Immature natural killer cell (primary cell): ENCODE data around the gene CPA3. TPM values are rescaled to one million over a fixed set of nuclear protein-coding genes. Genes with fewer than 3 reads are reported as not detected.

ENCODE experiments used
- DNase-seq, 3 donors: peaks; one replicate each; pipeline ENCODE4 v3.0.0; 2022; ENCODE audit warnings: mixed read lengths in 1 of 3
- H3K27ac Mint-ChIP-seq, 6 donors: one replicate each; pipeline ENCODE4 v1.8.0; 2020; ENCODE audit warnings: mixed read lengths in 6 of 6, mild to moderate bottlenecking in 5 of 6, inconsistent platforms in 4 of 6, moderate library complexity in 3 of 6
- H3K27me3 Mint-ChIP-seq, 3 donors: one replicate each; pipeline ENCODE4 v1.8.0; 2020 to 2021; ENCODE audit warnings: low read depth in 3 of 3, mild to moderate bottlenecking in 3 of 3, mixed read lengths in 3 of 3, moderate library complexity in 3 of 3, inconsistent platforms in 1 of 3
- H3K36me3 Mint-ChIP-seq, 3 donors: one replicate each; pipeline ENCODE4 v1.8.0; 2020; ENCODE audit warnings: mixed read lengths in 3 of 3, inconsistent platforms in 2 of 3, mild to moderate bottlenecking in 2 of 3
- H3K4me1 Mint-ChIP-seq, 2 donors: one replicate each; pipeline ENCODE4 v1.8.0; 2020; ENCODE audit warnings: inconsistent platforms in 2 of 2, mild to moderate bottlenecking in 2 of 2, mixed read lengths in 2 of 2, moderate library complexity in 1 of 2
- H3K4me3 Mint-ChIP-seq, 5 donors: one replicate each; pipeline ENCODE4 v1.8.0; 2020; ENCODE audit warnings: mild to moderate bottlenecking in 5 of 5, mixed read lengths in 5 of 5, inconsistent platforms in 3 of 5, moderate library complexity in 3 of 5
- H3K9me3 Mint-ChIP-seq, 6 donors: one replicate each; pipeline ENCODE4 v1.8.0; 2020; ENCODE audit warnings: mild to moderate bottlenecking in 6 of 6, mixed read lengths in 6 of 6, inconsistent platforms in 4 of 6, moderate library complexity in 3 of 6
- polyA plus RNA-seq, 3 donors: library from polyadenylated mRNA; unstranded; fragments of 300-500 nt; fragmentation: Illumina TruSeq; gene quantifications; one replicate each; pipeline ENCODE4 v1.2.3, GENCODE V29; 2021

Gene CPA3, protein sequence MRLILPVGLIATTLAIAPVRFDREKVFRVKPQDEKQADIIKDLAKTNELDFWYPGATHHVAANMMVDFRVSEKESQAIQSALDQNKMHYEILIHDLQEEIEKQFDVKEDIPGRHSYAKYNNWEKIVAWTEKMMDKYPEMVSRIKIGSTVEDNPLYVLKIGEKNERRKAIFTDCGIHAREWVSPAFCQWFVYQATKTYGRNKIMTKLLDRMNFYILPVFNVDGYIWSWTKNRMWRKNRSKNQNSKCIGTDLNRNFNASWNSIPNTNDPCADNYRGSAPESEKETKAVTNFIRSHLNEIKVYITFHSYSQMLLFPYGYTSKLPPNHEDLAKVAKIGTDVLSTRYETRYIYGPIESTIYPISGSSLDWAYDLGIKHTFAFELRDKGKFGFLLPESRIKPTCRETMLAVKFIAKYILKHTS
- polyA plus RNA-seq = under 1 TPM in 1 of 3 donors, not detected in 2; 0.32 TPM

DNA sequence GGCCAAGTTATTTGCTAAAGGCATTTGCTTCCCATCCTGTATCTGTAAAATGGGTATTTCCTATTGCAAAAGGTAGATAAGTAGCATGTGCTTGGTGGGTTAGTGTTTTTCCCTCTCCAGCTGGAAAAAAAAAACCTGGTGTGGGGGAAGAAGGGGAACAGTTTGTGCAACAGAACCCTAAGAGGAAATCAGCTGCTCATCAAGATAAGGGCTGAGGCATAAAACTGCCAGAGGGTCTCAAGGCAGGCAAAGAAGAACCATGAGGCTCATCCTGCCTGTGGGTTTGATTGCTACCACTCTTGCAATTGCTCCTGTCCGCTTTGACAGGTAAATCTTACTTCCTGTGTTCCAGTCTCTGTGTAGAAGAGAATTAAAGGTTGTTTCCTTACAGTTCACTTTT lies at the start of gene CPA3:
Gene CPA3 (plus strand): TSS at position 248 of the 400 bp plus-strand sequence. CDS start 12 bp downstream, at position 260.
- no peak for DNase-seq
- no peaks in the 10 kb centered on the region for H3K4me1 Mint-ChIP-seq
- no peak within 1 kb of the TSS for H3K4me3 Mint-ChIP-seq
- H3K9me3 Mint-ChIP-seq = no peaks in the 10 kb centered on the region
- peaks cover 0 to 5% (median 4%) of the 10 kb centered on the region in 3 donors for H3K27me3 Mint-ChIP-seq
- no peak within 1 kb of the TSS for H3K27ac Mint-ChIP-seq
- no peaks in the 10 kb centered on the region for H3K36me3 Mint-ChIP-seq

DNA sequence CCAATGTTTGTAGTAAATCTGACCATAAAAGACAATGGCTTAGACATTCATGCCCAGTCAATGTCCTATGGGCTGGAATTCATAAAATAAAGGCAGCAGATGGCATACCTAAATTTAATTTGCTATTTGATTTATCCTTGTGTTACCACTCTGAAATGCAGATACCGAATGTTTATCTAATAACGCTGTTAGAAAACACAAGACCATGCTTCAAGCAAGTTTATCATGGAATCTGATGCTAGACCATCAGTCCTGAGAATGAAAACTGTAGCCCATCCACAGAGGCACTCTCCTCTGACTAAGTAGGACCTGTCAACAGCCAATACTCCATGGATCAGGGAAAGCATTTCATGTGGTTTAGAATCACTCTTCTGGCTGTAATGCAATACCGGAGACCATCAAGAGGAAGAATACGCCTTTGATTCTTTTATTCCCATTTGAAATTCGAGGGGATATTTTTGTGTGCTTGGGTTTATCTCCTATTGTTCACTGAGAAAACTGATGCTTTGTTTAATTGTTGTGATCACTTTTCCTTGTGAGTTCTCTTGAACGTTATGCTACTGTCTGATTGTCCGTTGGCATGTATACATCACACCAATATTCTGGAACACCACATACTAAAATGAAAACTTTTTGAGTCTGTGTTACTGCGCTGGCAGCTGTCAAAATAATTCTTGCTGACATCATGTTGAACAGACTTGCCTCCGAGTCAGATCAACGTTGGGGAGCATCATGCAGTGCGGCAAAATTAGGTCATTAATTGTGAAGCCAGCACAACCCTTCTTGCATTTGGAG lies 49.6 kb upstream of the CPA3 start:
- Mint-ChIP-seq H3K36me3 (no peaks in the 10 kb centered on the region), H3K4me1 (no peaks in the 10 kb centered on the region), H3K27ac (no peak overlapping the region), H3K9me3 (no peaks in the 10 kb centered on the region), H3K4me3 (no peak overlapping the region), H3K27me3 (peaks cover 0 to 2% (median 0%) of the 10 kb centered on the region in 3 donors)
- DNase-seq = no peak

DNA sequence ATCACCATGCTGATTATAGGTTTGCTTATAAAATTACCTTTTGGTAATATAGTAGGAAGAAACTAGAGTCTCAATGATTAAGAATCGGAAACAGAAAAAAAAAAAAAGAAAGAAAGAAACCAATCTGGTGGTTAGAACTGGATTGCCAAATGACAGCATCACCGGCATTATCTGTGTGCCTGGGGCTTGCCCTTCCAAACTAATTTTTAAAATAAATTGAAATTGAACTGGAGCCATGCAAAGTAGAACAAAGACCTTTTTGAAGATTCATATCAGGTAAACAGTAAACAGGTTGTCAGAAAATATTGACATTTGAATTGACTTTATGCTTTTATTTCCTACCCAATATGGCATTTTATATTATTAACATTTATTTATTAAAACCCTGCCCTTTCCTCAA lies 48.7 kb upstream of the CPA3 start:
- no peak for DNase-seq
- H3K4me3 Mint-ChIP-seq = no peak overlapping the region
- no peaks in the 10 kb centered on the region for H3K9me3 Mint-ChIP-seq
- H3K27ac Mint-ChIP-seq = no peak overlapping the region
- H3K36me3 Mint-ChIP-seq = no peaks in the 10 kb centered on the region
- peaks cover 0 to 2% (median 0%) of the 10 kb centered on the region in 3 donors for H3K27me3 Mint-ChIP-seq
- no peaks in the 10 kb centered on the region for H3K4me1 Mint-ChIP-seq

DNA sequence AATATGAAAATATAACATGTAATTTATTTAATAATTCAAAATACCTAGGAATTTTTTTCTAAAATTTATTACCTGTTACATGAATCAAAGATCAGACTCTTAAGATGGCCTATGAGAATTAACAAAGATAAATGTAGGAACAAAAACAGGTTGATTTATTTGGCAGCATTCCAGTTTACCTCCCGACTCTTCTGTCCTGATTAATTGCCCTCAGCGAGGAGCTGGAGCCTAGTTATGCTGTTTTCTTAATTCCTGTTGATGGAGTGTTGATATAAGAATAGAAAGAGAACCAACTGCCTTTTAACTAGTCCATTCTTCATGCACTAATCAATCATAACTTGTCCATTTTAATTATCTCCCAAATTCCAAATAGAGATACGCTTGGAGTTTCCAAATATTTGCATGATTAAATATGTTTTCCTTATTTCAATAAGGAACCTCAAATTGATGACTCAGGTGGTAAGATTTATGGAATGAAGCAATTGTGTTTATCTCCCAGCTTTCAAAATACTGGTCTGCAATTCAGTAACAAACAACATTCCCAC lies 48.0 kb upstream of the CPA3 start:
- Mint-ChIP-seq H3K9me3 (peaks cover 0 to 2% (median 0%) of the 10 kb centered on the region in 6 donors), H3K36me3 (no peaks in the 10 kb centered on the region), H3K27ac (no peak overlapping the region), H3K27me3 (peaks cover 0 to 2% (median 0%) of the 10 kb centered on the region in 3 donors), H3K4me1 (no peaks in the 10 kb centered on the region), H3K4me3 (no peak overlapping the region)
- no peak for DNase-seq

DNA sequence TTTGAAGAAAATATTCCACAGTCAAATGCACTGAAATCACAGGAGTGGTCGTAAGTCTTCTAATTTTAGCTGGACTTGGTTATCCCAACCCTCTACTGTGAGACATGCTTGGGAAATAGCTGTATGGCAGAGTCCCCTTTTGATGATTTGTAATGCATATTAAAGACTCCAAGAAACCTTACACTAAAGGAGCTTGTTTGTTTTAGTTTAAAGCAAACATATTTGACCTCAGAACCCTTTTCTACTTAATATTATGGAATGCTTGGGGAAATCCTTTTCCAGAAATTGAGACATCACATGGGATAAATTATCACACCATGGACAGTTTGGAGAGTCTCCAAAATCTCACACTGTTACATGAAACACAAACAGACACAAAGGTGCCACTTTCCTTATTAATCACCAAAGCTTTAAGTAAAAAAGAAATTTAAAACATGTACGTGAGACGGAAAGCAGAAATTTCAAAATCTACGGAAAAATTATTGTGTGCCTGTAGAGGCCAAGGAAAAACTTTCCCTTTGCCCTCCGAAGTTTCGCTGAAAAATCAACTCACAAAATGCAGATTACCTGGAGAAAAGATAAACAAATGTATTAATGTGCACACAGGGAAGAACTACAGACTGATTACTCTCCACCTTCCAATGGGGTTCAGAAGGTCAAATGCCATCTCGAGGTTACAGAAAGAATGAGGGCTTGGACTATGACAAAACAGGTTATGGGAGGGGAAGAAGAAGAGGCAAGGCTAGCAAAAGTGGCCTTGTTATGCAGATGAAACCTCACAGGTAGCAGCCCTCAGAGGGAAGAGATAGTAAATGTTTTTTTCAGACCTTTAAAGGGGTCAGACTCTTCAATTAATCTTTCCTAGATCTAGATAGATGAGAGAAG lies 44.5 kb upstream of the CPA3 start:
- Mint-ChIP-seq H3K36me3 (no peaks in the 10 kb centered on the region), H3K27ac (no peak overlapping the region), H3K27me3 (peaks cover 0 to 8% (median 1%) of the 10 kb centered on the region in 3 donors), H3K9me3 (peaks cover 0 to 4% (median 0%) of the 10 kb centered on the region in 6 donors), H3K4me3 (no peak overlapping the region), H3K4me1 (no peaks in the 10 kb centered on the region)
- no peak for DNase-seq

DNA sequence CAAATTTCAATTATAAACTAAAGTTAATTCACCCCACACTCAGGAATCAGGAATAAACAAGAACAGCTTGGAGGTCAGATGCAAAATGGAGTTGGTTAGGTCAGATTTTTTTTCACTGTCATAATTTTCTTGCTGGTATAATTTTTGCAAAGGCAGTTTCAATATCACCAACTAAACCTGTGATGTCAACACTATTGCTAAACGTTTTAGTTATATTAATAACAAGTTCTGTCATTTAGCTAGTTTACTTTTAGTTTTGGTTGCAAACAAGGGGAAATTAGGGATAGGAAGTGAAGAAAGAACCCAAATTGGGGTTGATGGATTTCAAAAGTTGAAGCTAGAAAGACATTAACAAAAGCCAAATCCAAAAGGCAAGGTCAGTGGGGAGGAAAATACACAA lies 42.1 kb upstream of the CPA3 start:
- no peaks in the 10 kb centered on the region for H3K4me1 Mint-ChIP-seq
- H3K4me3 Mint-ChIP-seq = no peak overlapping the region
- H3K27me3 Mint-ChIP-seq = peaks cover 0 to 8% (median 1%) of the 10 kb centered on the region in 3 donors
- H3K36me3 Mint-ChIP-seq = no peaks in the 10 kb centered on the region
- peaks cover 0 to 6% (median 0%) of the 10 kb centered on the region in 6 donors for H3K9me3 Mint-ChIP-seq
- DNase-seq = no peak
- no peak overlapping the region for H3K27ac Mint-ChIP-seq

DNA sequence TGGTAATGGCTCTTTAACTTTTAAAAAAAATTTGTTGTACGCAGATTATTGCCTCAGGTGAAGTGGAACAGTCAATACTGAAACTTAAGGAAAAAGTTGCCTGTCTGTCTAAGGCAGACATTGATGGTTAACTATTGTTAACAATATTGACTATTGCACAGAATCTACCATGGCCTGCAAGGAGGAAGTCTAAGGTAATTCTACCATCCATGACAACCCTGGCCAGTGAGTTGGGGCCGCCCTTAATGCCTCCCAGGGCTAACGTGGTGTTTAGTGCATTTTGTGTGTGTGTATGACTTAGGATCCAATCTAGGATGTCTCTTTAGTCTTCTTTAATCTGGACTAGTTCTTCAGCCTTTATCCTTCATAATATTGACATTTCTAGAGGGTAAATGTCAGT lies 39.6 kb upstream of the CPA3 start:
- Mint-ChIP-seq H3K27ac (no peak overlapping the region), H3K9me3 (peaks cover 0 to 6% (median 0%) of the 10 kb centered on the region in 6 donors), H3K4me1 (no peaks in the 10 kb centered on the region), H3K36me3 (no peaks in the 10 kb centered on the region), H3K4me3 (no peak overlapping the region), H3K27me3 (peaks cover 0 to 10% (median 1%) of the 10 kb centered on the region in 3 donors)
- DNase-seq = no peak

DNA sequence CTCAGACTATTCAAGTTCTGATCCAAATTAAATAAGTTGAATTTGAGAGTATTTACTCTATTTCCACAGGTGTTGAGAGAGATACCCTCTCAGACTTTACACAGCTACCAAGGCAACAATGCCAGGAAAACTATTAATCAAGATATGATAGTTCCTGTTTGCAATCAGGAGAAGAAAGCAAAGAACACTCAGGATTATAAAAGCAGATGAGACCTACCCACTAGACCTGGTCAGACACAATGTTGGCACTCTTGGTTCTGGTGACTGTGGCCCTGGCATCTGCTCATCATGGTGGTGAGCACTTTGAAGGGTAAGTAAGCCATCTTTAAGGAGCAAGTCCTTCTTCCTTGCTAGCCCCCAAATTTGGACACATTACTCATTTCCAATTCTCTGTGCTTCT lies 37.5 kb upstream of the CPA3 start, which contains the start of gene CPB1:
Gene CPB1 (plus strand): TSS at position 227 of the 400 bp plus-strand sequence. CDS start 13 bp downstream, at position 240.
- no peak for DNase-seq
- Mint-ChIP-seq H3K27me3 (peaks cover 0 to 10% (median 1%) of the 10 kb centered on the region in 3 donors), H3K4me3 (no peak within 1 kb of the TSS), H3K4me1 (no peaks in the 10 kb centered on the region), H3K9me3 (peaks cover 0 to 6% (median 0%) of the 10 kb centered on the region in 6 donors), H3K27ac (no peak within 1 kb of the TSS), H3K36me3 (no peaks in the 10 kb centered on the region)

DNA sequence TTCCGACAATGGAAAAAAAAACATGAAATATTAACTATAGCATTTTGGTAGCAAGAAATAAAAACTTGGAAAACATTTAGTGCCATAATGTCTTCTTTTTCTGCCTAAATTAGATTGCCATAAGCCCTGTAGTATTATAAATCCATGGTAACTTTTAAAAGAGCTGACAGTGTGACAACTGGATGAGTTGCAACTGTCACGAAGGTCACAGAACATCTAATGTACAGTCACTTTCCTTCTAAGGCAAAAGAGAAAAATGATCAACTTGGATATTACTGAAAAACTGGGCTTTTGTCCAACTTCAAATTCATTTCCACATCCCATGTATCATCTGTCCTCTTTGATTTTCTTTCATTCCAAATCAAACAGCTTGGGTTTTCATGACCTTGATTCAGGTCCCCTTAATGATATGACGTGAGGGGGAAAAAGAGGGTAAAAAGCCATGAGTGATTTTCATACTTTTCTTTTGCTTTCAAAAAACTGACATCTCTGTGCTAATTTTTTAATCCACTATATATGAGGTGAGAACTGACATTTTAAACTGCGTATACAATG lies 36.9 kb upstream of the CPA3 start:
- H3K4me1 Mint-ChIP-seq = no peaks in the 10 kb centered on the region
- H3K4me3 Mint-ChIP-seq = no peak overlapping the region
- H3K27me3 Mint-ChIP-seq = peaks cover 0 to 10% (median 1%) of the 10 kb centered on the region in 3 donors
- DNase-seq = no peak
- peaks cover 0 to 6% (median 0%) of the 10 kb centered on the region in 6 donors for H3K9me3 Mint-ChIP-seq
- H3K27ac Mint-ChIP-seq = no peak overlapping the region
- no peaks in the 10 kb centered on the region for H3K36me3 Mint-ChIP-seq

DNA sequence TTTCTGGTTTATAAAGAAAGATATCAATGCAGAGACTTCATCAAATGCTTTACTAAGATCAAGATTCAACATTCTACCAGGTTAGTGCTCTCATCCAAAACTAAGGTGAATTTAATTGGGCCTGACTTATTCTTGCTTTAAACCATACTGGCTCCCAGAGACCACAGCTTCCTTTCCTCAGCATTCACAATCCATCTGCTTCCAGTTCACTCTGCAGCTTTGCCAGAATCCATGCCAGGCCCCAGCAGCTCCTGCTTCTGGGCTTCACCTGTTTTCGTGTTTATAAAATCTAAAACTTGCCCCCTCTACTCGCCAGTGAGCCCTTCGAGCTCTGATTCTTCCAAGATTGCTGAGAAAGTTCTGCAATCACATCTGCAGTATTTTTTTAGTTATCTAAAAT lies 35.2 kb upstream of the CPA3 start:
- DNase-seq = no peak
- Mint-ChIP-seq H3K4me1 (no peaks in the 10 kb centered on the region), H3K9me3 (peaks cover 0 to 2% (median 0%) of the 10 kb centered on the region in 6 donors), H3K27me3 (peaks cover 0 to 10% (median 0%) of the 10 kb centered on the region in 3 donors), H3K4me3 (no peak overlapping the region), H3K36me3 (no peaks in the 10 kb centered on the region), H3K27ac (no peak overlapping the region)

DNA sequence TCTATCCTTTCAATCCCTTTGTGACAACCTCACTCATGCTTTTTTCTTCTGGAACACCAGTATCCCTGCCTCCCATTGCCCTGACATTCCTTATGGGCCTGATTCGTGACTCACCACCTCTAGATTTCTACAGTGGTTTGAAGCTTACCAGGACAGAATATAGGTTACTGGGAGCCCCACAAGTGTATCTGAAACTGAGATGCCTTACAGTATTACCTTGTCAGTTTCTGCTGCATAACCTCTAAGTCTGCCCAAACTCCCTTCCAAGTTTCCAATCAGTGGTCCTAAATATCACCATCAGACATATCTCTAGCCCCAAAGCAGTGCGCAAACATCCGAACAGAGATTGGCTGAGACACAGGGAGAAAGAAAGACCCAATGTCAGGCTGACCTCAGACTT lies 31.9 kb upstream of the CPA3 start:
- Mint-ChIP-seq H3K4me1 (no peaks in the 10 kb centered on the region), H3K9me3 (no peaks in the 10 kb centered on the region)
- DNase-seq = no peak

DNA sequence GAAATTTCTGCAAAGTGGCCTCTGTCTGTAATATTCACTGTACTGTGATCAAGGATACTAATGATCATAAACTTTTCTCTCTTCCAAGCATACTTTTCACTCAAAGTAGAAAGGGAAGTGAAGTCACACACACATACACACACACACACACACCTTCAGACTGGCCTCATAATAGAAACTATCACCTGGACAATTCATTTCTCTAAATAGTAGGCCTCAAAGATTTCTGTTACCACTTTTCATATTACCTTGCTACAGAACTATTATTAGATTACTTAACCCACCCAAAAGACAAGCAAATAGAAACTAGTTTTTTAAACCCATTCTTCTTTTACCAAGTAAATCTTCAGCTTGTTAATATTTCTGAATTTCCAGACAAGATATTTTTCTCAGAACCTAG lies 25.3 kb upstream of the CPA3 start:
- no peaks in the 10 kb centered on the region for H3K9me3 Mint-ChIP-seq
- no peak for DNase-seq
- no peaks in the 10 kb centered on the region for H3K4me1 Mint-ChIP-seq
- H3K4me3 Mint-ChIP-seq = no peak overlapping the region
- peaks cover 0 to 8% (median 8%) of the 10 kb centered on the region in 3 donors for H3K27me3 Mint-ChIP-seq
- no peak overlapping the region for H3K27ac Mint-ChIP-seq
- H3K36me3 Mint-ChIP-seq = no peaks in the 10 kb centered on the region

More for the DNA sequence above, 31.9 kb upstream of the CPA3 start:
- H3K27me3 Mint-ChIP-seq = peaks cover 0 to 6% (median 3%) of the 10 kb centered on the region in 3 donors
- no peak overlapping the region for H3K4me3 Mint-ChIP-seq
- no peaks in the 10 kb centered on the region for H3K36me3 Mint-ChIP-seq
- H3K27ac Mint-ChIP-seq = no peak overlapping the region

DNA sequence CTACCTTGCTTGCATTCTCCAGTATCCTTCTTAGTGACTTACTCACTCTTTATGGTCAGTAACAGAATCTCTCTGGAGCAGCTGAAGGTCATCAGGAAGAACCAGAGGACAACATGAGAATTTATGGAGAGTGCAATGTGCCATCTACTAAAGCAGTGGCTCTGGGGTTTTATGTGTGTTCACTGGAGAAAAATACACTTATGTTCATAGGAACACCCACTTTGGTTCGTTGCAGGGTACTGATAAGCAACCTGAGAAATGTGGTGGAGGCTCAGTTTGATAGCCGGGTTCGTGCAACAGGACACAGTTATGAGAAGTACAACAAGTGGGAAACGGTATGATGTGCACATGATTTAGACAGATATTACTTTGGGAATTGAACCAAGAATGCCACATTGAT lies 24.6 kb upstream of the CPA3 start:
- H3K9me3 Mint-ChIP-seq = no peaks in the 10 kb centered on the region
- H3K27me3 Mint-ChIP-seq = peaks cover 0 to 8% (median 5%) of the 10 kb centered on the region in 3 donors
- no peaks in the 10 kb centered on the region for H3K4me1 Mint-ChIP-seq
- no peaks in the 10 kb centered on the region for H3K36me3 Mint-ChIP-seq
- no peak for DNase-seq
- H3K27ac Mint-ChIP-seq = no peak overlapping the region
- H3K4me3 Mint-ChIP-seq = no peak overlapping the region
